Hepatocyte (in vitro differentiated cells): ENCODE results near the gene GAA.

Experiments used
- EZH2phosphoT487 ChIP-seq: fragments of 200-600 bp; sonication (generic); IDR thresholded peaks from one replicate; pipeline ENCODE4 v1.6.1; 2018; ENCODE audit warnings: antibody characterized with exemption, mild to moderate bottlenecking, low read depth, moderate library complexity; ENCODE audit not compliant: unreplicated experiment, severe bottlenecking
- TF ChIP-seq, protein P1 (sequence below): fragments of 200-600 bp; sonication (generic); IDR thresholded peaks from 2 replicates; pipeline ENCODE4 v1.5.1; 2016; ENCODE audit warnings: antibody characterized with exemption, mild to moderate bottlenecking; ENCODE audit not compliant: poor library complexity

DNA sequence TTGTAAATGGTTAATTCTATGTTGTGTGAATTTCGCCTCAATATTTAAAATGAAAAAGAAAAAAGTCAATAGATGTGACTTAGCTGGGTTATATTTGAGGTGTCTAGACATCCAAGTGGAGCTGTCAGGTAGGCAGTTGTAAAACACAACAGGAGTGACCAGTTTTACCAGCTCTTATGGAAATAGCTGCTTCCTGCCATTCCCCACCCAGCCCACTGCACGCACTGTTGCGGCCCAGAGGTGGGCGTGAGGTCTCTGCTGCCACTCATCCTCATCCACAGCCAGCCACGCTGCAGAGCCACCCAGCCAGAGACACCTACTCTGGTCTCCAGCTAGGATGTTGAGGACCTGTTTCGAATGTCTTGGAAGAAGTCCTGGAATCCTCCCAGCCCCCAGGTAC is 65.1 kb downstream of the GAA start:
- TF ChIP-seq, protein P1, sequence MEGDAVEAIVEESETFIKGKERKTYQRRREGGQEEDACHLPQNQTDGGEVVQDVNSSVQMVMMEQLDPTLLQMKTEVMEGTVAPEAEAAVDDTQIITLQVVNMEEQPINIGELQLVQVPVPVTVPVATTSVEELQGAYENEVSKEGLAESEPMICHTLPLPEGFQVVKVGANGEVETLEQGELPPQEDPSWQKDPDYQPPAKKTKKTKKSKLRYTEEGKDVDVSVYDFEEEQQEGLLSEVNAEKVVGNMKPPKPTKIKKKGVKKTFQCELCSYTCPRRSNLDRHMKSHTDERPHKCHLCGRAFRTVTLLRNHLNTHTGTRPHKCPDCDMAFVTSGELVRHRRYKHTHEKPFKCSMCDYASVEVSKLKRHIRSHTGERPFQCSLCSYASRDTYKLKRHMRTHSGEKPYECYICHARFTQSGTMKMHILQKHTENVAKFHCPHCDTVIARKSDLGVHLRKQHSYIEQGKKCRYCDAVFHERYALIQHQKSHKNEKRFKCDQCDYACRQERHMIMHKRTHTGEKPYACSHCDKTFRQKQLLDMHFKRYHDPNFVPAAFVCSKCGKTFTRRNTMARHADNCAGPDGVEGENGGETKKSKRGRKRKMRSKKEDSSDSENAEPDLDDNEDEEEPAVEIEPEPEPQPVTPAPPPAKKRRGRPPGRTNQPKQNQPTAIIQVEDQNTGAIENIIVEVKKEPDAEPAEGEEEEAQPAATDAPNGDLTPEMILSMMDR: no peak
- no peak for TF ChIP-seq EZH2phosphoT487
